Head of caudate nucleus (tissue), 42 donors: Measurements from ENCODE around the gene MLF2.
"Not testable (repeated sequence)": the region's sequence is repeated elsewhere in the genome, so short reads cannot be mapped to it uniquely, and the experiment has no call there.

Source experiments
- DNase-seq, 42 donors: peaks; one replicate each; pipeline versions ENCODE4 v3.0.0 to v3.0.0-alpha.2; 2020 to 2021; ENCODE audit warnings: mixed read lengths in 7 of 42
- intact Hi-C: fragments of 100-400 bp; cut with DNase I; formaldehyde crosslinking; loops from one replicate; pipeline ENCODE4 v1.15.0; 2022

MLF2 gene

GRCh38 chr12:6708351-6708750 lies 44.6 kb downstream of the MLF2 start:
- intact Hi-C loops, DNase-seq: not testable (repeated sequence)

- intact Hi-C loops, result no loop called here
- no peak for DNase-seq
These were observed 49.3 kb downstream of the MLF2 start for GRCh38 chr12:6703631-6704030.

GRCh38 chr12:6701078-6701768 lies 51.7 kb downstream of the MLF2 start:
- no peak for DNase-seq
- intact Hi-C loops, result no loop called here

- peak in 41 of 42 donors; percentile 12 to 83 (median 66) for DNase-seq
- intact Hi-C loops, result no loop called here
These were observed 52.3 kb downstream of the MLF2 start, which contains the start of gene PIANP for GRCh38 chr12:6700646-6701051. Gene PIANP, minus strand, starts transcription at chr12:6700815. Its CDS starts 2,754 bp downstream, at chr12:6698061.

GRCh38 chr12:6699989-6700645 lies 52.8 kb downstream of the MLF2 start:
- DNase-seq, result peak in 40 of 42 donors; percentile 10 to 76 (median 50)
- intact Hi-C loops, result no loop called here

- no peak for DNase-seq
- intact Hi-C loops, result no loop called here
These were observed 53.5 kb downstream of the MLF2 start for GRCh38 chr12:6699259-6699988.

- intact Hi-C loops, result no loop called here
- DNase-seq, result peak in 30 of 42 donors; percentile 2 to 83 (median 50)
These were observed 54.4 kb downstream of the MLF2 start for GRCh38 chr12:6698352-6699046.
